Upper lobe of right lung (tissue), 1 donor: ENCODE results near the gene ZRANB1. TPM values are rescaled to one million over a fixed set of nuclear protein-coding genes. Genes with fewer than 3 reads are reported as not detected.
A peak's percentile ranks its signal among the peaks of the same experiment; 100 is the strongest.

ENCODE experiments used
- ATAC-seq: fragments of 200-7000 bp; cut with Tn5 transposase; one replicate; pipeline ENCODE4 v1.9.1; 2020; ENCODE audit warnings: mild to moderate bottlenecking, moderate library complexity
- DNase-seq: peaks from one replicate; pipeline ENCODE4 v3.0.0-alpha.2; 2020
- H3K27ac ChIP-seq: fragments of 200-600 bp; one replicate; pipeline ENCODE4 v1.8.0; 2022
- H3K27me3 ChIP-seq: fragments of 200-600 bp; one replicate; pipeline ENCODE4 v1.8.0; 2022; ENCODE audit warnings: mild to moderate bottlenecking
- H3K36me3 ChIP-seq: fragments of 200-600 bp; one replicate; pipeline ENCODE4 v1.8.0; 2022
- H3K4me1 ChIP-seq: fragments of 200-600 bp; one replicate; pipeline ENCODE4 v1.8.0; 2022
- H3K4me3 ChIP-seq: fragments of 200-600 bp; one replicate; pipeline ENCODE4 v1.8.0; 2022; ENCODE audit warnings: mild to moderate bottlenecking
- H3K9me3 ChIP-seq: fragments of 200-600 bp; one replicate; pipeline ENCODE4 v1.8.0; 2022
- intact Hi-C: fragments of 100-400 bp; cut with DNase I; formaldehyde crosslinking; loops from one replicate; pipeline ENCODE4 v1.11.0; 2022
- total RNA-seq: library from RNA; stranded (reverse); fragmentation: NEBNext Ultra II Directional; extraction: Animal tissue kit (Norgen Biotek cat#: 25700); gene quantifications from one replicate; pipeline ENCODE4 v1.2.1, GENCODE V29; 2021
- TF ChIP-seq, protein P1 (sequence below): fragments of 200-600 bp; IDR thresholded peaks from one replicate; pipeline ENCODE4 v1.8.0; 2022; ENCODE audit warnings: antibody characterized with exemption
- donor health status: DM: no; HTN: yes; CAD: no; lungs with severe emphysema.

Gene ZRANB1
- total RNA-seq, 1 donor from 2014 or later: 20.5 TPM

DNA sequence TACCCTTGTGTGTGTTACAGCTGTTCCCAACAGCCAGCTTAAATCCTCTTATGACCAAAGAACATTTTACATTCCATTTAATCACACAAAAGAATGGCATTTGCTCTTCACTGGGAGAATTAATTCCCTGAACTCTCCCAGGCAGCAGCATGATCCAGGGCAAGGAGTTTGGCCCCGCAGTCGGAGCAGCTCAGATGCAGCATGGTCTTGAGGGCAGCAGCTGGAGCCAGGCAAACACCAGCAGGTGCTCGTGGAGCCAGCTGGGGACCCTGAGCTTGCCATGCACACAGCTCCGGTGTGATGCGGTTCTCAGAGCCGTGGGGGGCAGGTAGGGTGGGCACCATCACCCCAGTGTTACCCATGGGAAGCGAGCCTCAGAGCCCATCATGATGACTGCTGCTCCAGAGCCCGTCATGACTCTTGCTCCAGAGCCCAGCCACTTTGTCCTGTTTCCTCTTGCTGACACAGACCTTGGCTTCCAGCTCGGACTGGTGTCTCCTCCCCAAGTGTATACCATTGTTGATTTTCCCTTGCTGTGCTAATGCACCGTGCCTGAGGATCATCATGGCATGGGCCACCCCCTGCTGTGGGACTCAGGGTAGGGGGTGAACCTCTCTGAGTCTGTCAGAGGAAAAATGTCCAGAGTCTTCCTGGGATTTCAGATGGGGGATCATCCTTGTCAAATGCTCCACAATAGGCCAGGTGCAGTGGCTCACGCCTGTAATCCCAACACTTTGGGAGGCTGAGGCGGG is 75.8 kb downstream of the ZRANB1 start:
- Histone ChIP-seq H3K9me3 (no peaks in the 10 kb centered on the region), H3K4me1 (peaks cover 43% of the 10 kb centered on the region), H3K36me3 (no peaks in the 10 kb centered on the region), H3K27ac (peak overlapping the region; percentile 51), H3K27me3 (no peaks in the 10 kb centered on the region), H3K4me3 (no peak overlapping the region)
- TF ChIP-seq, protein P1, sequence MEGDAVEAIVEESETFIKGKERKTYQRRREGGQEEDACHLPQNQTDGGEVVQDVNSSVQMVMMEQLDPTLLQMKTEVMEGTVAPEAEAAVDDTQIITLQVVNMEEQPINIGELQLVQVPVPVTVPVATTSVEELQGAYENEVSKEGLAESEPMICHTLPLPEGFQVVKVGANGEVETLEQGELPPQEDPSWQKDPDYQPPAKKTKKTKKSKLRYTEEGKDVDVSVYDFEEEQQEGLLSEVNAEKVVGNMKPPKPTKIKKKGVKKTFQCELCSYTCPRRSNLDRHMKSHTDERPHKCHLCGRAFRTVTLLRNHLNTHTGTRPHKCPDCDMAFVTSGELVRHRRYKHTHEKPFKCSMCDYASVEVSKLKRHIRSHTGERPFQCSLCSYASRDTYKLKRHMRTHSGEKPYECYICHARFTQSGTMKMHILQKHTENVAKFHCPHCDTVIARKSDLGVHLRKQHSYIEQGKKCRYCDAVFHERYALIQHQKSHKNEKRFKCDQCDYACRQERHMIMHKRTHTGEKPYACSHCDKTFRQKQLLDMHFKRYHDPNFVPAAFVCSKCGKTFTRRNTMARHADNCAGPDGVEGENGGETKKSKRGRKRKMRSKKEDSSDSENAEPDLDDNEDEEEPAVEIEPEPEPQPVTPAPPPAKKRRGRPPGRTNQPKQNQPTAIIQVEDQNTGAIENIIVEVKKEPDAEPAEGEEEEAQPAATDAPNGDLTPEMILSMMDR: no peak
- DNase-seq (no peak), ATAC-seq (no peak)
- intact Hi-C loops: no loop called here

DNA sequence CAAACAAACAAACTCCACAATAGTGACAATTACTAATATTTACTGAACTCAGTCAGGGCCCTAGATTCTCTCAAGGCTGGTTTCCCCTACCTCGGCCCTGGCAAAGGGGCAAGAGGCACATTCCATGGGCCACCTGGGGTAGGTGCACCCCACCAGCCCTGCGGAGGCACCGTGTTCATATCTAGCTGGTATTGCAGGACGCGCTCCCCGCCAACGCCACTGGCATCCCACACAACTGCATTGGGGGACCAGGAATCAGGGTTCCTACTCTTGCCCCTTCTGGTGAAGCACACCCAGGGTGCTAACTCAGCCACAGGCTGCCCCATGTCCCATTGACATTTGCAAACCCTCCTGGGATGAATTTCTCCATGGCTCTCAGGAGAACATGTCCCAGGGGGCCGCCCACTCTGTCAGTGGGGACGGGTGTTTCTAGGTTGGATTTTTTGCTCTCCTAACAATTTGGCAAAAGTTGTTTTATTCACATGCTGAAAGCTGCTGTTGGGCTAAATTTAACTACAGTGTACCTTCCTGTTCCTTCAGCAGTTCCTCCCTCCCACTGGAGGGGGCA is 76.7 kb downstream of the ZRANB1 start:
- H3K27me3 ChIP-seq: no peaks in the 10 kb centered on the region
- H3K27ac ChIP-seq: no peak overlapping the region
- H3K36me3 ChIP-seq: peaks cover 7% of the 10 kb centered on the region
- ATAC-seq: no peak
- no peak for DNase-seq
- H3K9me3 ChIP-seq: no peaks in the 10 kb centered on the region
- intact Hi-C loops: no loop called here
- H3K4me1 ChIP-seq: peaks cover 43% of the 10 kb centered on the region
- no peak overlapping the region for H3K4me3 ChIP-seq
- TF ChIP-seq, protein P1: no peak

DNA sequence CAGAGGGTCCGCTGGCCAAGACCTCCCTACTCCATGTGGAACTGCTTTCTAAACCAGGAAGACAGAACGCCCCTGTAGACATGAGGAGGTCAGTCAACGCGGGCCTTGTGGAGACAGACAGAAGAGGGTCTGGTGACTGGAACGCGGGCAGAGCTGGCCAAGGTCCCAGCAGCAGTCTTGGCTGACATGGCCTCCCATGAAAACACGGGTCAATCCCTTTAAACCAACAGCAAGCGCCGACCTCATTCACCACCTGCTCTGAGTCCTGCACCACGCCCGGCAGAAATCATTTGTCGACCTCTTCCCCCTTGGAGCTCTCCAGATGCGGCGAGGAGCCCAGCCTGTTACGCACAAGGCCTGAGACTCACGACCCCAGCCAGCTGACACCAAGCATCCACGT is 78.5 kb downstream of the ZRANB1 start:
- Histone ChIP-seq H3K27me3 (no peaks in the 10 kb centered on the region), H3K4me1 (peaks cover 40% of the 10 kb centered on the region), H3K9me3 (no peaks in the 10 kb centered on the region), H3K4me3 (no peak overlapping the region), H3K36me3 (peaks cover 7% of the 10 kb centered on the region), H3K27ac (no peak overlapping the region)
- DNase-seq (no peak), ATAC-seq (no peak)
- TF ChIP-seq, protein P1: no peak
- intact Hi-C loops: no loop called here

DNA sequence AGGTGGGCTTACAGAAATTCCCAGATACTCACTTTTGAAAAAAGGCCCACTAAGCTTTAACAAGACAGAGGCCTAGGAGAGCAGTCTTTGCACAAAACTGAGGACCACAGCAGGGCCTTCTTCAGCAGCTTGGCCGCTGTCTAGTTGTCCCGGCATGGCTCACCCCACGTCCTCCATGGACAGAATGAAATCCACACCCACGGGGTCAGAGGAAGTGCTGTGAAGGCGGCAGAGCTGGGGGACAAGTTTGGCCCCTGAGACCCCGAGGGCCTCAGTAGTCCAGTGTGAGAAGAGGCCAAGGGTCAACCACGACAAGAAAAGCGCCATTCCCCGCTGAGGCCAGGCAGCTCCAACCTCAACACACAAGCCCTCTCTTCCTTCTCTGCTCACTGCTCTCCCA is 78.9 kb downstream of the ZRANB1 start:
- no peak overlapping the region for H3K4me3 ChIP-seq
- no peaks in the 10 kb centered on the region for H3K27me3 ChIP-seq
- intact Hi-C loops: no loop called here
- H3K36me3 ChIP-seq: peaks cover 10% of the 10 kb centered on the region
- TF ChIP-seq, protein P1: no peak
- no peak overlapping the region for H3K27ac ChIP-seq
- ATAC-seq (no peak), DNase-seq (no peak)
- peaks cover 35% of the 10 kb centered on the region for H3K4me1 ChIP-seq
- H3K9me3 ChIP-seq: no peaks in the 10 kb centered on the region

DNA sequence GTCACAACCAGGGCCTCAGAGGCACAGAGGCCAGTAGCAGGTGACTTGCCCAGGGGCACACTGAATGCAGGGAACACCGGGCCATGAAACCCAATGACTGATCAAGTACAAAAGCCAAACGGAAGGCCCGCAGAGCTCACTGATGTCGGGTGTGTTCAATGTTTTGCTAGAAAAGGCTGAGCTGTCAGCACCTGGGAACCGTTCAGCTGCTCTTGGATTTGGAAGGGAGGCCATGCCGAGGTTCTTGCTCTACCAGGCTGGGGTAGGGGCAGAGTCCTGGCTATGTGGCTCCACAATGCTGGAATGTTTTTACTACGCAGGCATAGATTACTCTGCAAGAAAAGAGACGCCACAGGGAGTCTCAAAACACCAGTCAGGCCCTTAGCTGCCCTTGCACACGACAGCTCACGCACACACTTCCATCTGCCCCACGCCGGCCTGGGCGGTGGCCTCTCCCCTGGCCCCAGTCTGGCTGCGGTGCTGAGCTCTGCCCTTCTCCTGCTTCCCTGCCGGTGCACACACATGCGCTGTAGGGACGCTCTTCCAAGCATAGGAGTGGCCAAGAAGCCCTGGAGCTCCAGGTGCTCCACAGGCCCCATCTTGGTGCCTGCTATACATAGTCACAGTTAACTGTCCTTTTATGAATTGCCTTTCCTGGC is 79.9 kb downstream of the ZRANB1 start:
- H3K27me3 ChIP-seq: no peaks in the 10 kb centered on the region
- intact Hi-C loops: no loop called here
- H3K27ac ChIP-seq: no peak overlapping the region
- H3K4me3 ChIP-seq: no peak overlapping the region
- DNase-seq (no peak), ATAC-seq (no peak)
- H3K9me3 ChIP-seq: no peaks in the 10 kb centered on the region
- peaks cover 26% of the 10 kb centered on the region for H3K4me1 ChIP-seq
- H3K36me3 ChIP-seq: peaks cover 17% of the 10 kb centered on the region
- TF ChIP-seq, protein P1: no peak
